Occipital lobe (tissue), 2 donors: ENCODE data around the gene ALG14. TPM values are rescaled to one million over a fixed set of nuclear protein-coding genes. Genes with fewer than 3 reads are reported as not detected.
A peak's percentile ranks its signal among the peaks of the same experiment; 100 is the strongest.

Source experiments
- DNase-seq: peaks from one replicate; lab custom pipeline; 2025; lab: John Stamatoyannopoulos, UW
- total RNA-seq: library from RNA; depleted of rRNA; stranded (reverse); fragments of >200 nt; gene quantifications from one replicate; pipeline ENCODE4 v1.2.3, GENCODE V29; 2014

ALG14 gene
- total RNA-seq, 1 donor from 2014 or later, result 4.1 TPM

- DNase-seq, result no peak
Measured at GRCh38 chr1:94931254-94931841, 141.4 kb downstream of the ALG14 start.

- no peak for DNase-seq
Measured at GRCh38 chr1:94929351-94930217, 143.2 kb downstream of the ALG14 start.

GRCh38 chr1:94928293-94928939 lies 144.3 kb downstream of the ALG14 start:
- DNase-seq, result no peak

- DNase-seq, result peak; percentile 27
Measured at GRCh38 chr1:94927405-94928175, 145.2 kb downstream of the ALG14 start.

GRCh38 chr1:94926915-94927404 lies 145.8 kb downstream of the ALG14 start, which contains the start of gene CNN3:
Gene CNN3 (minus strand): TSS chr1:94927110. CDS start chr1:94926894, 216 bp downstream.
- DNase-seq, result peak; percentile 85

GRCh38 chr1:94926126-94926914 lies 146.4 kb downstream of the ALG14 start:
- peak; percentile 32 for DNase-seq

GRCh38 chr1:94925561-94926125 lies 147.1 kb downstream of the ALG14 start:
- DNase-seq, result peak; percentile 40

- DNase-seq, result no peak
Measured at GRCh38 chr1:94925004-94925403, 147.7 kb downstream of the ALG14 start.

Other genes starting within 250 kb of the ALG14 start
- 199 TPM for gene CNN3, start 145.8 kb downstream of the ALG14 start, total RNA-seq
- 20.9 TPM for gene TLCD4, start 44.4 kb upstream of the ALG14 start, total RNA-seq
- gene RWDD3, start 161.3 kb upstream of the ALG14 start, total RNA-seq, result 28.4 TPM